Measurements from ENCODE around the gene CDH5. TPM values are rescaled to one million over a fixed set of nuclear protein-coding genes. Genes with fewer than 3 reads are reported as not detected.

The CDH5 gene
- total and polyA plus RNA-seq, 4 donors, result 5.5 to 21.9 (median 17.5) TPM

- Histone ChIP-seq H3K36me3 (ENCODE audit: control insufficient read depth in 4 of 4, insufficient read depth in 3 of 4, low read depth in 1 of 4, low read length in 3 of 4) (no peaks in the 10 kb centered on the region), H3K9ac (ENCODE audit: low read depth in 1 of 2, low read length in 2 of 2) (no peak overlapping the region), H3K27ac (ENCODE audit: low read depth in 1 of 2, low read length in 2 of 2) (peak overlapping the region; percentile 70 to 83), H3K27me3 (ENCODE audit: control insufficient read depth in 4 of 4, insufficient read depth in 4 of 4, low read length in 3 of 4) (peaks cover 0 to 8% (median 0%) of the 10 kb centered on the region in 4 donors), H3K9me3 (ENCODE audit: control insufficient read depth in 4 of 4, low read length in 3 of 4) (no peaks in the 10 kb centered on the region), H3K4me3 (ENCODE audit: low read depth in 1 of 3, low read length in 3 of 3) (no peak overlapping the region), H3K4me1 (ENCODE audit: control insufficient read depth in 4 of 4, insufficient read depth in 4 of 4, low read length in 3 of 4) (peaks cover 0 to 5% (median 0%) of the 10 kb centered on the region in 4 donors)
- no peak for TF ChIP-seq GABPA (IDR thresholded peaks at IDR 0.05 in 1 of 2, conservative IDR thresholded peaks at IDR 0.05 in 1 of 2)
- TF ChIP-seq NR2F2 (IDR thresholded peaks at IDR 0.05), result peak; percentile 7
- 60% methylated on average over 4 of the region's 4 CpGs for WGBS
- DNase-seq (ENCODE audit: low spot score), result no peak
These were observed 840 bp upstream of the CDH5 start for GRCh38 chr16:66365651-66366050.

- WGBS, result 61% methylated on average over 11 of the region's 11 CpGs
These were observed 1.7 kb downstream of the CDH5 start for GRCh38 chr16:66367968-66368891.

More at GRCh38 chr16:66367968-66368891, 1.7 kb downstream of the CDH5 start:
- TF ChIP-seq ZBTB33 (IDR thresholded peaks at IDR 0.05) (no peak), GABPA (IDR thresholded peaks at IDR 0.05 in 1 of 2, conservative IDR thresholded peaks at IDR 0.05 in 1 of 2) (no peak), FOXA2 (IDR thresholded peaks at IDR 0.05) (no peak), SP1 (IDR thresholded peaks at IDR 0.05) (no peak), CTCF (IDR thresholded peaks at IDR 0.05; ENCODE audit: low read depth, low read length, missing input control) (no peak), JUND (IDR thresholded peaks at IDR 0.05) (no peak), REST (IDR thresholded peaks at IDR 0.05) (no peak)
- Histone ChIP-seq H3K27me3 (ENCODE audit: control insufficient read depth in 4 of 4, insufficient read depth in 4 of 4, low read length in 3 of 4) (peaks cover 0 to 1% (median 0%) of the 10 kb centered on the region in 4 donors), H3K4me1 (ENCODE audit: control insufficient read depth in 4 of 4, insufficient read depth in 4 of 4, low read length in 3 of 4) (peaks cover 0 to 8% (median 2%) of the 10 kb centered on the region in 4 donors), H3K36me3 (ENCODE audit: control insufficient read depth in 4 of 4, insufficient read depth in 3 of 4, low read depth in 1 of 4, low read length in 3 of 4) (no peaks in the 10 kb centered on the region), H3K9me3 (ENCODE audit: control insufficient read depth in 4 of 4, low read length in 3 of 4) (no peaks in the 10 kb centered on the region), H3K9ac (ENCODE audit: low read depth in 1 of 2, low read length in 2 of 2) (peak overlapping the region; percentile 13 to 64), H3K4me3 (ENCODE audit: low read depth in 1 of 3, low read length in 3 of 3) (peak overlapping the region; percentile 30 to 45 (median 36)), H3K27ac (ENCODE audit: low read depth in 1 of 2, low read length in 2 of 2) (peak overlapping the region; percentile 52 to 83)
- no peak for DNase-seq (ENCODE audit: low spot score)
